ENCODE results near the gene TMEM184B.

- TF ChIP-seq CTCF (IDR thresholded peaks at IDR 0.05) (no peak), POLR2AphosphoS5 (IDR thresholded peaks at IDR 0.05; ENCODE audit: low read depth, low read length) (no peak), REST (IDR thresholded peaks at IDR 0.05; ENCODE audit: insufficient read depth in 1 of 2, low read depth in 2 of 2, low read length in 1 of 2) (no peak)
Observed at GRCh38 chr22:38192475-38192863, 80.3 kb downstream of the TMEM184B start.

All from Panc1 (cell line).